Measurements from ENCODE around the gene KLHL3. TPM values are rescaled to one million over a fixed set of nuclear protein-coding genes. Genes with fewer than 3 reads are reported as not detected.

Gene KLHL3
- total RNA-seq, 1 experiment from 2014 or later, result 15.7 TPM

- ChIA-PET POLR2A (no interaction called here), CTCF (interaction anchor here (2.1 to 6.6 kb wide), 2 partner anchors 9 to 22 kb away, joined by 13 to 40 read pairs; no protein-coding TSS in a partner anchor)
- DNase-seq (ENCODE audit: low spot score), result no peak
- Mint-ChIP-seq H3K4me1 (0 out of 2 replicates have a peak, but pooled peaks cover 4% of the 10 kb centered on the region), H3K9me3 (no peaks in the 10 kb centered on the region), H3K36me3 (peaks cover 18% of the 10 kb centered on the region), H3K4me3 (no peak overlapping the region), H3K27ac (no peak overlapping the region), H3K27me3 (ENCODE audit: low read depth) (no peaks in the 10 kb centered on the region)
- TF ChIP-seq IRF1 (CRISPR knock-in tag; IDR thresholded peaks at IDR 0.05) (no peak), FOXJ3 (CRISPR knock-in tag; IDR thresholded peaks at IDR 0.05; ENCODE audit: borderline replicate concordance) (no peak)
- ATAC-seq, result no peak
Measured at GRCh38 chr5:137638841-137639240, 97.0 kb downstream of the KLHL3 start.

GRCh38 chr5:137636830-137637714 is 98.8 kb downstream of the KLHL3 start:
- no peak for DNase-seq (ENCODE audit: low spot score)
- Mint-ChIP-seq H3K9me3 (no peaks in the 10 kb centered on the region), H3K4me1 (0 out of 2 replicates have a peak, but pooled peaks cover 4% of the 10 kb centered on the region), H3K27me3 (ENCODE audit: low read depth) (no peaks in the 10 kb centered on the region), H3K27ac (no peak overlapping the region), H3K4me3 (no peak overlapping the region), H3K36me3 (peaks cover 18% of the 10 kb centered on the region)
- no peak for ATAC-seq
- ChIA-PET CTCF (interaction anchor here (1.2 kb wide), 1 partner anchor 23 kb away, joined by 4 read pairs; no protein-coding TSS in a partner anchor), POLR2A (no interaction called here)
- no peak for TF ChIP-seq ZBTB43 (CRISPR knock-in tag; IDR thresholded peaks at IDR 0.05)
- TF ChIP-seq SMAD4 (CRISPR knock-in tag; IDR thresholded peaks at IDR 0.05), result no peak
- no peak for TF ChIP-seq NFE2L1 (CRISPR knock-in tag; IDR thresholded peaks at IDR 0.05)
- no peak for TF ChIP-seq ESRRA (CRISPR knock-in tag; IDR thresholded peaks at IDR 0.05; ENCODE audit: borderline replicate concordance)
- TF ChIP-seq NR3C1 (CRISPR knock-in tag; conservative IDR thresholded peaks at IDR 0.05; ENCODE audit: low read depth), result no peak

GRCh38 chr5:137636099-137636498 is 99.8 kb downstream of the KLHL3 start:
- TF ChIP-seq EMX1 (CRISPR knock-in tag; IDR thresholded peaks at IDR 0.05) (no peak), ZNF263 (CRISPR knock-in tag; IDR thresholded peaks at IDR 0.05; ENCODE audit: low read depth) (no peak), KAT7 (CRISPR knock-in tag; IDR thresholded peaks at IDR 0.05; ENCODE audit: borderline replicate concordance) (no peak), NFYB (CRISPR knock-in tag; conservative IDR thresholded peaks at IDR 0.05; ENCODE audit: low read depth) (no peak), ZNF532 (CRISPR knock-in tag; IDR thresholded peaks at IDR 0.05; ENCODE audit: borderline replicate concordance) (no peak), MYBL2 (CRISPR knock-in tag; IDR thresholded peaks at IDR 0.05) (no peak), IRF1 (CRISPR knock-in tag; IDR thresholded peaks at IDR 0.05) (no peak), ATF3 (CRISPR knock-in tag; conservative IDR thresholded peaks at IDR 0.05) (no peak)
- POLR2A ChIA-PET, result no interaction called here
- Mint-ChIP-seq H3K27me3 (ENCODE audit: low read depth) (no peaks in the 10 kb centered on the region), H3K27ac (no peak overlapping the region), H3K9me3 (no peaks in the 10 kb centered on the region), H3K36me3 (peaks cover 18% of the 10 kb centered on the region), H3K4me1 (0 out of 2 replicates have a peak, but pooled peaks cover 4% of the 10 kb centered on the region), H3K4me3 (no peak overlapping the region)
- DNase-seq (ENCODE audit: low spot score) (no peak), ATAC-seq (no peak)
- CTCF ChIA-PET, result interaction anchor here (1.6 kb wide), 1 partner anchor 25 kb away, joined by 5 read pairs; no protein-coding TSS in a partner anchor
